ENCODE data around the gene PUS3.
"Not testable (repeated sequence)": the region's sequence is repeated elsewhere in the genome, so short reads cannot be mapped to it uniquely, and the experiment has no call there.

The PUS3 gene

GRCh38 chr11:125874556-125875124 is 28.4 kb downstream of the PUS3 start:
- DNase-seq (ENCODE audit: extremely low read depth, low read depth) = peak; percentile 20
- peak; percentile 88 for TF ChIP-seq CTCF (IDR thresholded peaks at IDR 0.05; ENCODE audit: low read depth, low read length)

GRCh38 chr11:125873881-125874555 is 29.0 kb downstream of the PUS3 start:
- no peak for DNase-seq (ENCODE audit: extremely low read depth, low read depth)
- no peak for TF ChIP-seq CTCF (IDR thresholded peaks at IDR 0.05; ENCODE audit: low read depth, low read length)

- DNase-seq (ENCODE audit: extremely low read depth, low read depth) = no peak
- no peak for TF ChIP-seq CTCF (IDR thresholded peaks at IDR 0.05; ENCODE audit: low read depth, low read length)
These were observed 30.9 kb downstream of the PUS3 start for GRCh38 chr11:125872138-125872491.

GRCh38 chr11:125871391-125872137 is 31.4 kb downstream of the PUS3 start:
- TF ChIP-seq CTCF (IDR thresholded peaks at IDR 0.05; ENCODE audit: low read depth, low read length) = peak; percentile 48
- no peak for DNase-seq (ENCODE audit: extremely low read depth, low read depth)

- no peak for TF ChIP-seq CTCF (IDR thresholded peaks at IDR 0.05; ENCODE audit: low read depth, low read length)
- DNase-seq (ENCODE audit: extremely low read depth, low read depth) = no peak
These were observed 33.5 kb downstream of the PUS3 start for GRCh38 chr11:125869521-125869920.

- DNase-seq (ENCODE audit: extremely low read depth, low read depth) = not testable (repeated sequence)
These were observed 37.7 kb downstream of the PUS3 start for GRCh38 chr11:125865354-125865753.

- not testable (repeated sequence) for DNase-seq (ENCODE audit: extremely low read depth, low read depth)
These were observed 40.2 kb downstream of the PUS3 start for GRCh38 chr11:125862786-125863185.

- DNase-seq (ENCODE audit: extremely low read depth, low read depth) = not testable (repeated sequence)
These were observed 45.3 kb downstream of the PUS3 start for GRCh38 chr11:125857670-125858069.

- no peak for DNase-seq (ENCODE audit: extremely low read depth, low read depth)
- no peak for TF ChIP-seq CTCF (IDR thresholded peaks at IDR 0.05; ENCODE audit: low read depth, low read length)
These were observed 56.8 kb downstream of the PUS3 start for GRCh38 chr11:125846188-125846587.
